ENCODE measurements around the gene RAX2.

Gene RAX2

DNA sequence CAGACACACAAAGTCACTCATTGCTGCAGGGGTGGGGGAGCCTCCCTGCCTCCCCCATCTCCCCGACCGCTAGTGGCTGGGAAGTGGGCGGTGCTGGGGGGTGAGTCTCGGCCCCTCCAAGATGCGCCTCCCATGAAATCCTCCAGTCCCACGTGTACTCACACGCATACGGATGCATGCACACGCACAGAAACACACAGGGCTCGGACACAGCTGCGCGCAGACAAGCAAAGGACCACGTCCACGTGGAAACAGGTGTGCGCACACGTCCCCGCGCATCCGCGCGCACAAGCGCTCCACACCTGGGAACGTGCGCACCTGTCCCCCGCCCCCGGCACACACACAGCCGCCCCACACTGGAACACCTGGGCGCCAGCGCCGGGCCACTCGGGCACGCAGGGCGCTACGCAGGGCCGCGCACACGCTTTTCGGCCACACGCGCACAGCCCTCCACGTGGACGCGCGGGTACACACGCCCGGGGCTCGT, 13.5 kb upstream of the RAX2 start:
- Histone ChIP-seq H3K27me3 (ENCODE audit: control insufficient read depth, insufficient read depth, low read length) (peaks cover 14% of the 10 kb centered on the region; the same call in 1 of the 2 replicates), H3K9me3 (ENCODE audit: control insufficient read depth, insufficient read depth, low read length) (peaks cover 17% of the 10 kb centered on the region), H3K9ac (ENCODE audit: low read depth, low read length) (no peak overlapping the region), H3K4me3 (ENCODE audit: low read depth, low read length) (peak overlapping the region; percentile 75), H3K4me1 (ENCODE audit: control insufficient read depth, insufficient read depth, low read length) (0 out of 2 replicates have a peak, but pooled peaks cover 2% of the 10 kb centered on the region), H3K27ac (ENCODE audit: low read depth, low read length) (no peak overlapping the region), H3K36me3 (ENCODE audit: control insufficient read depth, insufficient read depth, low read length) (no peaks in the 10 kb centered on the region)

GRCh38 chr19:3784607-3785450, 12.8 kb upstream of the RAX2 start:
- Histone ChIP-seq H3K36me3 (ENCODE audit: control insufficient read depth, insufficient read depth, low read length) (no peaks in the 10 kb centered on the region), H3K9me3 (ENCODE audit: control insufficient read depth, insufficient read depth, low read length) (peaks cover 17% of the 10 kb centered on the region), H3K9ac (ENCODE audit: low read depth, low read length) (no peak overlapping the region), H3K4me3 (ENCODE audit: low read depth, low read length) (peak overlapping the region; percentile 75), H3K27me3 (ENCODE audit: control insufficient read depth, insufficient read depth, low read length) (peaks cover 14% of the 10 kb centered on the region; the same call in 1 of the 2 replicates), H3K4me1 (ENCODE audit: control insufficient read depth, insufficient read depth, low read length) (0 out of 2 replicates have a peak, but pooled peaks cover 2% of the 10 kb centered on the region), H3K27ac (ENCODE audit: low read depth, low read length) (no peak overlapping the region)

DNA sequence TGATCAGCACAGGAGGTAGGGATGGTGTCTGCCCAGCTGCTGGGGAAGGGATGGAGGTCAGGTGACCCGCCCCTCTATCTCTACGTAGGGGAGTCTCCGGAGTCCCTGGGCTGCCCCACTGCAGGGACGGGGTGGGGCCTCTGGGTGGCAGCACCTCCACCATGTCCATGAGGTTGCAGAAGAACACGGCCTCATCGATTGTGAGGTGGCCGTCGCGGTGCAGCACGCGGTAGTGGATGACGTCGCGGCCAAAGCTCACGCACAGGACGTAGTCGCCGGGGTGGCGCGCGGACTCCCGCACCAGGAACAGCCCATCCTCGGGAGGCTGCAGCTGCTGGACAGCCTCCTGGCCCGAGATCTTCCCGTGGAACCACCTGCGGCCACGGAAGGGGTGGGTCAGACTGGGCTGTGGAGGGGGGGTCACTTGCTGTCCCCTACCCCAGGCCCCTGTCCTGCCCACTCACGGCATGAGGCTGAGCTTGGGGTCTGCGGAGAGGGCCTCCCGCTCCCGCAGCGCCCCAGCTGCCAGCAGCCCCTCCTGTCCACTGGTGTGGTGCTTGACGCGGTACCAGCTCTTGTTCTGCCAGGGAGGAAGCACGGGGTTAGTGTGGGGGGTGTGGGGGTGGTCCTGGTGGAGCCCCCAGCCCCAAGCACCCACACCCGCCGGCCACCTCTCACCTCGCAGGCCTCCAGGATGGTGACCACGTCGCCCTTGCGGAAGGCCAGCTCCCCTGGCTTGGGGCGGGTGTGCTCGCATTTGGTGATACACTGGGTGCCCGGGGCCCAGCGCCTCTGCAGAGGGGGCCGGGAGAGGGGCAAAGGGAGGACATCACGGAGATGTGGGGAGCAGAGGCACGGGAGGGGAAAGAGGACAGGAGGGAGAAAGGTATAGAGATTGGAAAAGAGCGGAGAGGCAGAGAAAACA, 11.9 kb upstream of the RAX2 start:
- H3K9me3 ChIP-seq (ENCODE audit: control insufficient read depth, insufficient read depth, low read length) = peaks cover 17% of the 10 kb centered on the region
- H3K4me1 ChIP-seq (ENCODE audit: control insufficient read depth, insufficient read depth, low read length) = 0 out of 2 replicates have a peak, but pooled peaks cover 2% of the 10 kb centered on the region
- peaks cover 14% of the 10 kb centered on the region; the same call in 1 of the 2 replicates for H3K27me3 ChIP-seq (ENCODE audit: control insufficient read depth, insufficient read depth, low read length)
- H3K36me3 ChIP-seq (ENCODE audit: control insufficient read depth, insufficient read depth, low read length) = no peaks in the 10 kb centered on the region
- no peak overlapping the region for H3K9ac ChIP-seq (ENCODE audit: low read depth, low read length)
- H3K4me3 ChIP-seq (ENCODE audit: low read depth, low read length) = no peak overlapping the region
- no peak overlapping the region for H3K27ac ChIP-seq (ENCODE audit: low read depth, low read length)

- Histone ChIP-seq H3K27ac (ENCODE audit: low read depth, low read length) (no peak overlapping the region), H3K9me3 (ENCODE audit: control insufficient read depth, insufficient read depth, low read length) (peaks cover 17% of the 10 kb centered on the region), H3K4me1 (ENCODE audit: control insufficient read depth, insufficient read depth, low read length) (0 out of 2 replicates have a peak, but pooled peaks cover 2% of the 10 kb centered on the region), H3K9ac (ENCODE audit: low read depth, low read length) (no peak overlapping the region), H3K4me3 (ENCODE audit: low read depth, low read length) (no peak overlapping the region), H3K27me3 (ENCODE audit: control insufficient read depth, insufficient read depth, low read length) (peaks cover 14% of the 10 kb centered on the region; the same call in 1 of the 2 replicates), H3K36me3 (ENCODE audit: control insufficient read depth, insufficient read depth, low read length) (no peaks in the 10 kb centered on the region)
These were observed 10.9 kb upstream of the RAX2 start for GRCh38 chr19:3782903-3783302.

GRCh38 chr19:3782330-3782729, 10.3 kb upstream of the RAX2 start:
- peaks cover 14% of the 10 kb centered on the region; the same call in 1 of the 2 replicates for H3K27me3 ChIP-seq (ENCODE audit: control insufficient read depth, insufficient read depth, low read length)

GRCh38 chr19:3781603-3782002, 9.6 kb upstream of the RAX2 start:
- H3K27me3 ChIP-seq (ENCODE audit: control insufficient read depth, insufficient read depth, low read length) = peaks cover 14% of the 10 kb centered on the region; the same call in 1 of the 2 replicates
- H3K4me1 ChIP-seq (ENCODE audit: control insufficient read depth, insufficient read depth, low read length) = 0 out of 2 replicates have a peak, but pooled peaks cover 2% of the 10 kb centered on the region
- H3K9me3 ChIP-seq (ENCODE audit: control insufficient read depth, insufficient read depth, low read length) = peaks cover 17% of the 10 kb centered on the region
- H3K27ac ChIP-seq (ENCODE audit: low read depth, low read length) = no peak overlapping the region
- no peak overlapping the region for H3K9ac ChIP-seq (ENCODE audit: low read depth, low read length)
- no peak overlapping the region for H3K4me3 ChIP-seq (ENCODE audit: low read depth, low read length)
- no peaks in the 10 kb centered on the region for H3K36me3 ChIP-seq (ENCODE audit: control insufficient read depth, insufficient read depth, low read length)

More at GRCh38 chr19:3782330-3782729, 10.3 kb upstream of the RAX2 start:
- H3K36me3 ChIP-seq (ENCODE audit: control insufficient read depth, insufficient read depth, low read length) = no peaks in the 10 kb centered on the region
- H3K4me1 ChIP-seq (ENCODE audit: control insufficient read depth, insufficient read depth, low read length) = 0 out of 2 replicates have a peak, but pooled peaks cover 2% of the 10 kb centered on the region
- no peak overlapping the region for H3K27ac ChIP-seq (ENCODE audit: low read depth, low read length)
- no peak overlapping the region for H3K4me3 ChIP-seq (ENCODE audit: low read depth, low read length)
- H3K9ac ChIP-seq (ENCODE audit: low read depth, low read length) = no peak overlapping the region
- H3K9me3 ChIP-seq (ENCODE audit: control insufficient read depth, insufficient read depth, low read length) = peaks cover 17% of the 10 kb centered on the region

GRCh38 chr19:3780786-3781304, 8.8 kb upstream of the RAX2 start:
- Histone ChIP-seq H3K9ac (ENCODE audit: low read depth, low read length) (no peak overlapping the region), H3K36me3 (ENCODE audit: control insufficient read depth, insufficient read depth, low read length) (no peaks in the 10 kb centered on the region), H3K27me3 (ENCODE audit: control insufficient read depth, insufficient read depth, low read length) (peaks cover 13% of the 10 kb centered on the region; the same call in 1 of the 2 replicates), H3K9me3 (ENCODE audit: control insufficient read depth, insufficient read depth, low read length) (peaks cover 17% of the 10 kb centered on the region), H3K4me3 (ENCODE audit: low read depth, low read length) (no peak overlapping the region), H3K4me1 (ENCODE audit: control insufficient read depth, insufficient read depth, low read length) (0 out of 2 replicates have a peak, but pooled peaks cover 2% of the 10 kb centered on the region), H3K27ac (ENCODE audit: low read depth, low read length) (no peak overlapping the region)

DNA sequence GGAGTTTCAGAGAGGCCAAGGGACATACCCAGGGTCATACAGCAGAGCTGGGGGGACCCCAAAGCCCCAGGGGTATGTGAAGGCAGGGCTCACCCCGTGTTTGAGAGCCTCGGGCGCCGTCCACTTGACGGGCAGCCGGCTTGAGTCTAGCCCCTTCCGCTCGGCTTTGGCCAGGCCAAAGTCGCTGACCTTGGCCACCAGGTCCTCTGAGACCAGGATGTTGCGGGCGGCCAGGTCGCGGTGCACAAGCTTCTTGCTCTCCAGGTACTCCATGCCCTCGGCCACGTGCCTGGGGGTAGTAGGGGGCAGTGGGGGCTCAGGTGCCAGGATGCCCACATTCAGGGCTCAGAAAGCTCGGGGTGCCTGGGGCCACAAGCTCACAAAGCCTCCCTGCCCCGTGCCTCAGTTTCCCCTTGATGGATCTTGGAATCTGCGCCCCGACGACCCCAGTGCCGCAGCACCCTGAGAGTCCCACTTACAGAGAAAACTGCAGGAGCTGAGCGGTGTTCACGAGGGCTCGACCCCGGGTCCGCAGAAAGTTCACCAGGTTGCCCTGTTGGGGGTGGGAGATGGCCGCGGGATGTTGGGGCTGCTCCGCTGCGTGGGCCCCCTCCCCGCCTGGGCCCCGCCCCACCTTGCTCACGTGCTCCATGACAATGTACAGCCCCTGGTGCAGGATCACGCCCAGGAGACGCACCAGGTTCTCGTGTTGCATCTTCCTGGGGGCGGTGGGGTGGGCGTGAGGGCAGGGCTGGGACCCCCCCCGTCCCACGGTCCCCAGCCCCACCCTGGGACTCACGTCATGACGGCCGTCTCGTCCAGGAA, 7.1 kb upstream of the RAX2 start:
- Histone ChIP-seq H3K9ac (ENCODE audit: low read depth, low read length) (no peak overlapping the region), H3K4me3 (ENCODE audit: low read depth, low read length) (no peak overlapping the region), H3K27me3 (ENCODE audit: control insufficient read depth, insufficient read depth, low read length) (no peaks in the 10 kb centered on the region; the same call in 1 of the 2 replicates), H3K27ac (ENCODE audit: low read depth, low read length) (no peak overlapping the region), H3K9me3 (ENCODE audit: control insufficient read depth, insufficient read depth, low read length) (peaks cover 17% of the 10 kb centered on the region), H3K4me1 (ENCODE audit: control insufficient read depth, insufficient read depth, low read length) (no peaks in the 10 kb centered on the region), H3K36me3 (ENCODE audit: control insufficient read depth, insufficient read depth, low read length) (no peaks in the 10 kb centered on the region)

DNA sequence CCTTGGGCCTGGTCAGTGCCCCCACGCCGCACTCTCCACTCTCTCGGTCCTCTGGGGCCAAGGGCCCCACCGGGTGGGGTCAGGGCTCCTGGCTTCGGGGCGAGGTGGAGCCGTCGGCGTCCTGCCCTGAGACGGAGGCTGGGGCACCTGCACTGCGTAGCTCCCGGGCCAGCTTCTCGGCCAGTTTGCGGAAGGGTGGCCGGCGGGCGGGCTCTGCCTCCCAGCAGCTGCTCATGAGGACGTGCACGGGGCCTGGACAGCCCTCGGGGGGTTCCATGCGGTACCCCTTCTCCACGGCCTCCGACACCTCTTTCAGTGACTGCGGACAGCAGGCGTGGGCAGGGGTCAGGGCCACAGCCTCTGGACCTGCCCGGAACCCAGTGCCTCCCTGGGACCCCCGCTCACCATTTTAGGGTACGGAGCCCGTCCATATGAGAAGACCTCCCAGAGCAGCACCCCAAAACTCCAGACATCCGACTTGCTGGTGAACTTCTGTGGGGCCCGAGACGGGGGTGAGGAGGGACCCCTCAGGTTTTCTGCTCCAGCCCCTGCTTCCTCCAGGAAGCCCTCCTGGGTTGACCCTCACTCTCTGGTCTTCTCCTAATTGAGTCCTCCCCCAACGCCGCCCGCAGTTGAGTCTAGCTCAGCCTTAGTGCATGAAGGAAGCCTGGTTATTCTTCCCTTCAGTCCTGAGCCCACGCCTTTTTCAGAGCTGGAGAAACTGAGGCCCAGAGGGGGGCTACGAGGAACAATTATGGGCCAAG, 6.3 kb upstream of the RAX2 start:
- no peaks in the 10 kb centered on the region for H3K27me3 ChIP-seq (ENCODE audit: control insufficient read depth, insufficient read depth, low read length)
- H3K9me3 ChIP-seq (ENCODE audit: control insufficient read depth, insufficient read depth, low read length) = peaks cover 17% of the 10 kb centered on the region
- no peak overlapping the region for H3K9ac ChIP-seq (ENCODE audit: low read depth, low read length)
- no peak overlapping the region for H3K4me3 ChIP-seq (ENCODE audit: low read depth, low read length)
- H3K27ac ChIP-seq (ENCODE audit: low read depth, low read length) = no peak overlapping the region
- no peaks in the 10 kb centered on the region for H3K4me1 ChIP-seq (ENCODE audit: control insufficient read depth, insufficient read depth, low read length)
- no peaks in the 10 kb centered on the region for H3K36me3 ChIP-seq (ENCODE audit: control insufficient read depth, insufficient read depth, low read length)

Data from HUES48 (cell line).